HS-27A (cell line): ENCODE results near the gene SDHB.
A peak's percentile ranks its signal among the peaks of the same experiment; 100 is the strongest.

Source experiments
- DNase-seq: peaks from one replicate; pipeline ENCODE4 v3.0.0-alpha.2; 2012; ENCODE audit warnings: low read depth, missing footprints

Gene SDHB

GRCh38 chr1:17053685-17054410 is at the start of gene SDHB:
Gene SDHB (minus strand): TSS chr1:17054032. CDS start chr1:17054019, 13 bp downstream.
- peak; percentile 96 for DNase-seq

DNA sequence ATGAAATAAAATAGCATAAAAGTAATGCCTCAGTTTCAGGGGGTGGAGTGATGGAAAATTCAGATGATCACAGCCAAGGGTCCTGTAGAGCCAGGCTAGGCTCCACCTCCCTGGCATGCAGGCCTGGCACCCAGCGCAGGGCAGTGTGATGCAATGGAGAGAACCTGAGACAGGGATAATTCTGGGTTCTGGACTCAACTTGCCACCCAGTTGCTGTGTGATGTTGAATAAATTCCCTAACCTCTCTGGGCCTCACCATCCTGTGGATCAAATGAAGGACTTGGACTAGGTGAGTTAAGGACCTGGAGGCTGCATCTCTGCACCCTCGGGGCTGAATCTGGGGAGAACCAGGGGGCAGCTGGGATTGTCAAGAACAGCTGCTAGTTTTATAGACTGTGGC is 48.4 kb upstream of the SDHB start:
- no peak for DNase-seq

DNA sequence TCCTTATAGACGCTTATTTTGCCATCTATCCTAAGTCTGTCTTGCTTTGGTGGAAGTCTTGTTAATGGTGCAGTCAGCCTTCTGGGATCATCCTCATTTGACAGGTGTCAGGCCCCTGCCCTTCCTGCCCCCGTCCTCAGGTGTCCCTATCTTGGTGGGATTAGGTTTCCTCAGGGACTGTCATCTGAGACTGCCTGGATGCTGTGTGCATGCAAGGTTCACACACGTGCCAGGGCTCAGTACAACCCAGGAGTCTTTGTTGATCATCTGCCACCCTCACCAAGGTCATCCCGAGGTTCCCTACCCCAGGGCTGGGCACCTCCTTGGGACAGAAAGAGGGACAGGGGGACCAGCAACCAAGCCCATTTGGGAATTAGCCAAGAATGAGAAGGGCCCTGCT is 47.4 kb upstream of the SDHB start:
- no peak for DNase-seq

GRCh38 chr1:17099616-17100340 is 45.9 kb upstream of the SDHB start:
- no peak for DNase-seq

GRCh38 chr1:17098446-17099317 is 44.9 kb upstream of the SDHB start:
- DNase-seq, result no peak

DNA sequence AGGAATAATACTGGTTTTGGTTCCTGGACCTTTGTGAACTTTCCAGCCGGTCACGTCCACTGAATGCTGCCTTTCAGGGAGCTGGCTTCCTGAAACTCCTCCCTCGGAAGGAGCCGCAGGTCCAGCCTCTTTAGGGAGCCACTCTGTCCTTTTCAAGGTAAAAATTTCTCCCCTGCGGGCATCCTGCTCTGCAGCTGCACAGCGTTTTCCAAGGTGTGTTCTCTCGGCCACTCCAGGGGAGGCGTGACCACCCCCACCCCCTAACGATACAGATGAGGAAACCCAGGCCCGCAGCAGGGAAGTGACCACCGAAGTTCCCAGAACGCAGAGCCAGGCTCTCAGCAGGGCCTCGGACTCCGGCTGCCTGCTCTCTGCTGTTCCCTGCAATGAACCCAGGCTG is 44.0 kb upstream of the SDHB start:
- DNase-seq, result no peak

DNA sequence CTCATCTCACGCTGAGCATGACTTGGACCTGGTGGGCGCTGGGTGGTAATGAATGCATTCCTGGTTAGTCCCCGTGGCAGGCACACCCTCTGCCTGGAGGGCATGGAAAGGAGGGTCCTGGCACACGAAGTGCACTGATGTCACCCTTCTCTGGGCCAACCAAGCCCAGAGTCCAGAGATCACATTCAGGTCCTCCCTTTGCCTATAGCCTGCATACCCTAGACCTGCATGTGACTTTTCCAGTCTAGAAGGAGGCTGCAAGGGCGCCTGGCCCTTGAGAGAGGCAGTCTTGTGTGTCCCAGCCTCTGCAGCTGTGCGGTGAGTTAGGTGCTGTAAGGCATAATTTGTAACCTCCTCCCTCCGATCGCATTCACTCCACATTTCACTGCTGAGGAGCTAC is 43.3 kb upstream of the SDHB start:
- no peak for DNase-seq

GRCh38 chr1:17096584-17096983 is 42.8 kb upstream of the SDHB start:
- DNase-seq, result no peak

DNA sequence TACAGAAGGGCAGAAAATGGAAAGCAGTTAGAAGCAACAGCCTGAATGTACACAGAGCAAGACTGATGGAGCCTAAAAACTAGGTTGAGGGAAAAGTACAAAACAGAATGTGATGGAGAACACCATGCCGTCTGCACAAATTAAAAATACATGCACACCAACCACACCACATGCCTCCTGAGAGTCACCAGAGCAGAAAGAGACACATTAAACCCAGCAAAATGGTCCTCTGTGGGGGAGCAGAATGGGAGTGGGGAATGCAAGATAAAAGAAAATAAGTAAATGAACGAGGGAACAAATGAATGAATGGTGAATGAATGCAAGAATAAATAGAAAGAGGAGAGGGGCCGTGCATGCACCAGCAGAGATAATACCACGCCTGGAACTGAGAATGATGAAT is 41.3 kb upstream of the SDHB start:
- no peak for DNase-seq

DNA sequence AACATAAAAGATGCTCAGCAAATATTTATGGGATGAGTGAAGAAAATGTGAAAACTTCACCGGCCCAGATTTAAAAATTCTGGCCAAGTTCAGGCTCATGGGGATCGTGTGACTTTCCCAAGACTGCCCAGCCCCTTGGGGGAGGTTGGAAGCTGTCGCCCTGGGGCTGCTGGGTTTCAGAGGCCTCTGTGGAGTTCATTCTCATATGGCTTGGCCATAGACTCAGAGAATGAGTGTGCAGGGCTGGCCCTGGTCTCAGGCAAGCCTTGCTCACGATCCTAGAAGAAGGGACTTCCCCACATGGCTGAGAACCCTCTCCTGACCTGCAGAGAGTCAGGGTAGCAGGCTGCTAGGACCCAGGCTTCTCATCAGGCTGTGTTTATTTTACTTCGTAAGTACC is 40.8 kb upstream of the SDHB start:
- DNase-seq, result no peak

- no peak for DNase-seq
Measured at GRCh38 chr1:17093822-17094393, 40.1 kb upstream of the SDHB start.

- DNase-seq, result no peak
Measured at GRCh38 chr1:17091252-17091651, 37.4 kb upstream of the SDHB start.

DNA sequence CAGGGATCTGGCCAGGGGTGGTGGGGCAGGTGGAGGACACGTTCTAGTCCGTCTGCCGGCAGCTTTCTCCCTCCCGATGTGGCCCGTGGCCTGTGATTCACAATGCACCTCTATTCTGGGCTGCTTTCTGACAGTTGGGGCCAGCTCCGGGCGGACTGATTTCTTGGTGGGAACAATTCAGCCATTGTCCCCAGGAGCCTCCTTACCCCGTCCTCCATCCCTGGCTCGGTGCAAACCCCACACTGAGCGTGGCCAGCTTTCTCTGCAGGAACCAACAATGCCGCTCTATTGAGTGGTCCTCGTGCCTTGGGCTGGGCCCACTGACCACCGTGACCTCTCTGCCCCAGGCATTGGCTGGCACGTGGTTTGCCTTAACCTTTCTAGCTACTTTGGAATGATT is 35.7 kb upstream of the SDHB start:
- no peak for DNase-seq

DNA sequence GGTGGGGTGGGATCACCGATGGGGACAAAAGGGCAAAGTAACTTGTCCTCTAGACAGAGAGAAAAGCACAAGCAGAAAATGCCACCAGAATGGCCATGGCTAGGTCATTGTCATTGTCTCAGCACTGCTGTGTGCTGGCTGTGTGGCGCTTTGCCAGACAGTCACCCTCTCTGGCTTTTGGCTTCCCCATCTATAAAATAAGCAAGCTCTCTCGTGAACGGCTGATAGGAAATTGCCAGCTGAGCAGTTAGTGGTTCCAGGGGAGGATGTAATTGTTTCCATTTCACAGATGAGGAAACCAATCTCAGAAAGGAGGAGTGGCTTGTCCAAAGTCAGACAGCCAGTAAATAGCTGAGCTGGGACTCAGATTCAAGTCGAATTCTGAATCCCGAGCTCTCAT is 32.9 kb upstream of the SDHB start:
- no peak for DNase-seq

DNA sequence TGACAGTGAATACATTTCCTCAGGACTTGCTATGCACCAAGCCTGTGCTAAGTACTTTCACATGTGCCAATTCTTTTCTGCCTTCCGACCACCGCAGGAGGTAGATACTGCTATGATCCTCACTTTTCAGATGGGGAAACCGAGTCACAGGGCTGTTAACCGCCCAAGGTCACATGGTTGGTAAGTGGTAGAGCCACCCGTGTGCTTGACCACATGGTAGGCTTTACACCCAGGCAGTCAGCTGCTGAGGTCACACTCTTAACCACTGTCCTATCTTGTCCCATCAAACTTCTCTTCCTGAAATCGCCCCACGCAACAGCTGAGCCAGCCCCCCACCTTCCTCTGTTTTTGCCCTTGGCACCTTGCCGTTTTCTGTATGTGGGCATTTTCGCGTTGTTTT is 31.0 kb upstream of the SDHB start:
- no peak for DNase-seq

DNA sequence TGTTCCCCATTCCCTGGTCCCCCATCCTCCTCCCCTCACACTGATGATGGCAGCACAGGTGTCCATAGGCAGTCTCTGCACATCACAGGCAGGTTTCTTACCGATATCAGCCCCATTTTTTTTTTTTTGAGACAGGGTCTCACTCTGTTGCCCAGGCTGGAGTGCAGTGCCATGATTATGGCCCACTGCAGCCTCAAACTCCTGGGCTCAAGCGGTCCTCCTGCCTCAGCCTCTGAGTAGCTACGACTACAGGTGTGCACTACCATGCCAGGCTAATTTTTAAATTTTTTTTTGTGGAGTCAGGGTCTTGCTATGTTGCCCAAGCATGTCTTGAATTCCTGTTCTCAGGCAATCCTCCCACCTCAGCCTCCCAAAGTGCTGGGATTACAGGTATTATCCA is 28.9 kb upstream of the SDHB start:
- no peak for DNase-seq

GRCh38 chr1:17081439-17081838 is 27.6 kb upstream of the SDHB start:
- DNase-seq, result no peak

DNA sequence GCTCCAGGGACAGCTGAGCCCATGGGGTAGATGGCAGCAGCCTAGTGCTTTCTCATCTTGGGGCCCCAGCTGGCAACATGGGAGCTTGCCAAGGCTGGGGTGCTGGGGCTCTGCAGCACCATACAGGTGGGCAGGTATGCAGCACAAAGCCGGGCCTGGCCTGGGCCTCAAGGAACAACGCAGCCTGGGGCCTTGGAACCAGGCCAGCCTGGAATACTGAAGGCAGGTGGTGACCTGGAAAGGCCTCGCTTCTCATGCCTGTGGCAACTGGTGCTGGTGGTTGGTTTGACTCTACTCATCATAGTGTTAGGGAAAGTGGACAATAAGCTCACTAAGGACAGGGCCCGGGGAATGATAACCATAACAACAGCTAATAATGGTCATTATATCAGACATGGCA is 27.0 kb upstream of the SDHB start:
- DNase-seq, result no peak

DNA sequence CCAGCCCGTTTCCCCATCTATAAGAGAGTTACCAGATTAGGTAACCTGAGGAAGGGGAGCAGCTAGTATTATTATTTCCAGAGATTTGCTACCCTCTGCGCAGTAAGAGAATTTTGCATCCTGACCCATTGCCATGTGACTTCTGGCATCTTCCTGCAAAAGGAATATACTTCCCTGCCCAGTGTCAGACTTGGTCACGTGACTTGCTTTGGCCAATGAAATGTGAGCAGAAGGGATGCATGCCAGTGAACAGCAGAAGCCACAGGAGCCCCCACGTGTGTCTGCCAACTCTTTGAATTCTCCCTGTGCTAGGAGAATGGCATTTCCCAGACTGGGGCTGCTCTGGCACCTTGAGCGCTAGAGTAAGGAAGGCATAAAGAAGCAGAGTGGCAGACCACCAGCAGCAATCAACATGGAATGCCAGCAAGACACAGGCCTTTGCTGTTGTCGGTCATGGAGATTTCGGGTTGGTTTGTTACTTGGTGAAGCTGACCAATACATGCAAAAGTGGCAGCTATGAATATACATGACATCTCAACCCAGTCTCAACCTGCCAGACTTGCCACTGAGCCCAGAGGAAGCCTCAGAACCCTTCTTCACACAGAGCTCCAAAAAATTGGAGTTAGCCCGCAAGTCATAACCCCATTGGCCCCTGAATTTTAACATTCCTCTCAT is 26.4 kb upstream of the SDHB start:
- DNase-seq, result no peak

DNA sequence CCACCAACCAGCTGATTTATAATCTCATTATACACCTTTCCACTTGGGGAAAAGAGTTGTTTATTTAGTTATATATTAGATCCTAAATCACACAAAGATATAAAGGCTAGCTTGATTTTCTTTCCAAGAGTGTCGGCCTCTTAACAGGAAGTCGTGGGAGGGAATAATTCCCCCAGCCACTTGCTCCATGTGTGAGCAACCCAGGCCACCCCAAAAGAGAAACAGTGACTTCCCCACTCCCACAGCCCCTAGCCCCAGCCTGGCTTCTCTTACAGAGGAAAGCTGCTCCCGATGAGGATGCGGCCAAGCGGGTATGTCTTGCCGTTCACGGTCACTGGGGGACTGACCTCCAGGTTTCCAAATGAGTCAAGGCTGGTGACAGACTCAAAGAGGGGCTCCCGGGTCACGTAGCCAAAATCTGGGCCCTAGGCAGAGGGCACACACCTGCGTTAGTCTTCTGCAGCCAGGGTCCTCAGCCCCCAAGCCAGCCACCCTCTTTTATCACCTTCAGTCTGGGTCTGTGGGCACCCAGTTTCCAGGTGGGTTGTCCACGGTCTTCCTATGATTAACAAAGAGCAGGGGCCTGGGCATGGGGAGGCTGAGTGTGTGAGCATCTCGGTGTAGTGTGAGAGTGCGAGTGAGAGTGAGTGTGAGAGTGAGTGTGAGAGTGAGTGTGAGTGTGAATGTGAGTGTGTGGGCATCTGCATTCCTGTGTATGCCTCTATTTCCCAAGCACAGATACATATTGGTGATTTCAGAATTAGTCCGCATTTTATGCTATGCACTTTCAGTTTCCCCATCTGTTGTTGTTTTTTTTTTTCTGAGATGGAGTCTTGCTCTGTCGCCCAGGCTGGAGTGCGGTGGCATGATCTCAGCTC is 25.4 kb upstream of the SDHB start:
- no peak for DNase-seq
